Thyroid gland (tissue), 4 donors: ENCODE measurements around the gene MRPL9. TPM values are rescaled to one million over a fixed set of nuclear protein-coding genes. Genes with fewer than 3 reads are reported as not detected.
A peak's percentile ranks its signal among the peaks of the same experiment; 100 is the strongest.

Experiments
- DNase-seq, 2 donors: peaks; one replicate each; pipeline ENCODE4 v3.0.0-alpha.2; 2019
- H3K27ac ChIP-seq, 3 donors: fragments of 200-600 bp; sonication (generic); 1 replicate in 2 of 3; 2 replicates in 1 of 3; pipeline ENCODE4 v1.5.1; 2016 to 2019; ENCODE audit warnings: mild to moderate bottlenecking in 1 of 3, moderate library complexity in 1 of 3
- H3K27me3 ChIP-seq: fragments of 200-600 bp; sonication (generic); one replicate; pipeline ENCODE4 v1.5.1; 2019
- H3K36me3 ChIP-seq, 2 donors: fragments of 200-600 bp; sonication (generic); one replicate each; pipeline ENCODE4 v1.5.1; 2016 to 2019
- H3K4me1 ChIP-seq, 2 donors: fragments of 200-600 bp; sonication (generic); one replicate each; pipeline ENCODE4 v1.5.1; 2017 to 2019
- H3K4me3 ChIP-seq, 3 donors: fragments of 200-600 bp; sonication (generic); replicated peaks in 1 of 3; 1 replicate in 2 of 3; 2 replicates in 1 of 3; pipeline ENCODE4 v1.5.1; 2016; ENCODE audit warnings: mild to moderate bottlenecking in 1 of 3
- H3K9me3 ChIP-seq: fragments of 200-600 bp; sonication (generic); one replicate; pipeline ENCODE4 v1.5.1; 2017
- POLR2A ChIP-seq, 2 donors: fragments of 450-650 bp; IDR thresholded peaks; one replicate each; pipeline ENCODE4 v1.6.1; 2017; ENCODE audit warnings: antibody characterized with exemption in 2 of 2, mild to moderate bottlenecking in 2 of 2, moderate library complexity in 1 of 2
- WGBS, 2 donors: methylation state at CpG; one replicate each; pipeline ENCODE4 v1.1.5; 2017; 5-methylcytosine and 5-hydroxymethylcytosine counted together
- intact Hi-C: fragments of 100-400 bp; cut with DNase I; formaldehyde crosslinking; loops from one replicate; pipeline ENCODE4 v1.15.1; 2023
- total RNA-seq, 4 donors: library from RNA; depleted of rRNA; stranded (reverse); fragments of >200 nt; gene quantifications; one replicate each; pipeline ENCODE4 v1.2.3, GENCODE V29; 2016
- TF ChIP-seq, protein P1 (sequence below), 6 experiments: fragments of 200-600 bp in 3 of 6; fragments of 450-650 bp in 3 of 6; sonication (generic) in 3 of 6; IDR thresholded peaks; one replicate each; pipeline ENCODE4 v1.5.1; 2016 to 2019; ENCODE audit warnings: antibody characterized with exemption in 6 of 6, mild to moderate bottlenecking in 2 of 6, inconsistent platforms in 1 of 6, moderate library complexity in 1 of 6

MRPL9 gene
- total RNA-seq, 4 donors from 2014 or later, result 57.2 to 66.5 (median 61.8) TPM

DNA sequence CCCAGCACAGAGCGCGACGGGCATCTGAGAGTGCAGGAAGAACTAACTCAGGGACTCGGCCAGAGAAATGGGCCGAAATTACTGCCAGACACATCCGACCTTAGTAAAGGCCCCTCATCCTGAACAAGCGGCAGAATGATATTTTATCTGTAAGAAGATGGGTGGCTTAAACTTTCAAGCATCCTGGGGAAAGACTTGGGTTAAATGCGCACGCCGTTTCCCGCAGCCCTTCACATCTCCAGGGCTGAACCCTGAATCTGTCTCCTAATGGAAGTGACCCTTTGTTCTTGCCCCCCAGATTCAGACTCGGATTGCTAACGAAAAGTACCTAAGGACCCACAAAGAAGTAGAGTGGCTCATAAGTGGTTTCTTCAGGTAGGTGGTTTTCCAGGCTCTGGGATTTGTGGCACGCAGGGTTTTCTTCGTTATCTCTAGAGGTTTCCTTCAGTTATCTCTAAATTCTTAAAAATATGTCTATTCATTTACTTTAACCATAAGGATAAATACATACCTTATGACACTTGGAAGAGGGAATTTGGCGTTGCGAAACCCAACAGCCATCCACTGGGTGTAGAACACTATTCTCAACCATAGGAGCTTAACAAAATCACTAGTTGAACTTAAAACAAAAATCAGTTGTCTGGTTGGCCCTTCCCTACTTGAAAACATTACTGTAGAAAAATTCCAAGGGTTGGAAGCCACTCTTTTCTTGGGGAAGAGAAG is 41.3 kb downstream of the MRPL9 start:
- Histone ChIP-seq H3K4me3 (peak overlapping the region in 1 of 3 donors; percentile 25), H3K4me1 (peaks cover 6 to 24% of the 10 kb centered on the region in 2 donors), H3K9me3 (no peaks in the 10 kb centered on the region), H3K27ac (no peak overlapping the region), H3K27me3 (peaks cover 4% of the 10 kb centered on the region), H3K36me3 (no peaks in the 10 kb centered on the region)
- intact Hi-C loops, result no loop called here
- no peak for TF ChIP-seq POLR2A (IDR thresholded peaks at IDR 0.05)
- TF ChIP-seq, protein P1, sequence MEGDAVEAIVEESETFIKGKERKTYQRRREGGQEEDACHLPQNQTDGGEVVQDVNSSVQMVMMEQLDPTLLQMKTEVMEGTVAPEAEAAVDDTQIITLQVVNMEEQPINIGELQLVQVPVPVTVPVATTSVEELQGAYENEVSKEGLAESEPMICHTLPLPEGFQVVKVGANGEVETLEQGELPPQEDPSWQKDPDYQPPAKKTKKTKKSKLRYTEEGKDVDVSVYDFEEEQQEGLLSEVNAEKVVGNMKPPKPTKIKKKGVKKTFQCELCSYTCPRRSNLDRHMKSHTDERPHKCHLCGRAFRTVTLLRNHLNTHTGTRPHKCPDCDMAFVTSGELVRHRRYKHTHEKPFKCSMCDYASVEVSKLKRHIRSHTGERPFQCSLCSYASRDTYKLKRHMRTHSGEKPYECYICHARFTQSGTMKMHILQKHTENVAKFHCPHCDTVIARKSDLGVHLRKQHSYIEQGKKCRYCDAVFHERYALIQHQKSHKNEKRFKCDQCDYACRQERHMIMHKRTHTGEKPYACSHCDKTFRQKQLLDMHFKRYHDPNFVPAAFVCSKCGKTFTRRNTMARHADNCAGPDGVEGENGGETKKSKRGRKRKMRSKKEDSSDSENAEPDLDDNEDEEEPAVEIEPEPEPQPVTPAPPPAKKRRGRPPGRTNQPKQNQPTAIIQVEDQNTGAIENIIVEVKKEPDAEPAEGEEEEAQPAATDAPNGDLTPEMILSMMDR (IDR thresholded peaks at IDR 0.05), result no peak
- WGBS, 2 donors, result 24 to 32% methylated on average over 14 to 17 of the region's 17 CpGs
- DNase-seq, result no peak

DNA sequence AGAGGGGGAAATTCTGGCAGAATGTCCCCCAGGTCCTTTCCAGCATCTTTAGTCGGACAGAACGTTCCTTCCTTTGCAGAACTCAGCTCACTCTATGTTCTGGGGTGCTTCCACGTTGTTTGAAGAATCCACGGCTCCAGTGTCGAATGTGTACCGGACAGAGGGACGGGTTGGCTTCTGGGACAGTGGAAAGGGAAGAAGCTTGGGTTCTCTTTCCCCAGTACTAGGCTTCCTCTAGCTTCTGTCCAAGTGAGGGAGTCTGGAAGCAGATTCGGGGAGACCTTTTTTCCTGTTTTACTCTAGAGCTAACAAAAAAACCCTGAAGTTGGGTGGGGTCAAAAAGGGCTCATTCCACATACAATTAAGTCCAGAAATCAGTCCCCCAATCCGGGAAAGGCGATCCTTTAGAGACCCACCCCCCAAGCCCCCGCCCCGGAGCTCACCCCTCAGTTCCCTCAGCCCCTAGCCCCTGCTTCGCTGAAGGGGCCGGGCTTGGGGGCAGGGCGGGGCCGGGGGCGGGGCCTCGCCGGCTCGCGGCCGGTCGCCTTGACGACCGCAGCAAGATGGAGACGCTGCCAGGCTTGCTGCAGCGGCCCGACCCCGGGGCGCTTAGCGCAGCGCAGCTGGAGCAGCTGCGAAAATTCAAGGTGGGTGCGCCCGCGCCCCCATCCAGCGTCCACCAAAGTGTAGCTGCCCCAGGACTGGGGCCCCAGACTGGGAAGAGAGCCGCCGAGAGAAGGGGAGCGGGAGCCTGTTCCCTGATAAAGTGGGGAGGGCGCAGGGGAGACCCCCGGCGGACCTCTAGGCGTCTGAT is 42.1 kb downstream of the MRPL9 start, which contains the start of gene RIIAD1:
Gene RIIAD1 (plus strand): TSS at position 549 of the 814 bp plus-strand sequence. CDS start 15 bp downstream, at position 564.
- 14 to 28% methylated on average over 10 to 19 of the region's 44 CpGs for WGBS, 2 donors
- H3K9me3 ChIP-seq, result no peaks in the 10 kb centered on the region
- TF ChIP-seq POLR2A (IDR thresholded peaks at IDR 0.05), result no peak
- TF ChIP-seq, protein P1 (IDR thresholded peaks at IDR 0.05), result no peak
- peak within 1 kb of the TSS in 1 of 3 donors; percentile 25 for H3K4me3 ChIP-seq
- intact Hi-C loops, result no loop called here
- H3K4me1 ChIP-seq, result peaks cover 6 to 29% of the 10 kb centered on the region in 2 donors
- peak within 1 kb of the TSS in 1 of 3 donors; percentile 15 for H3K27ac ChIP-seq
- no peak for DNase-seq
- peaks cover 7% of the 10 kb centered on the region for H3K27me3 ChIP-seq
- no peaks in the 10 kb centered on the region for H3K36me3 ChIP-seq

- peaks cover 12% of the 10 kb centered on the region for H3K27me3 ChIP-seq
- H3K36me3 ChIP-seq, result no peaks in the 10 kb centered on the region
- H3K9me3 ChIP-seq, result no peaks in the 10 kb centered on the region
- no peak for DNase-seq
- H3K4me1 ChIP-seq, result peaks cover 6 to 29% of the 10 kb centered on the region in 2 donors
- whole genome bisulfite sequencing, 2 donors, result 42 to 47% methylated on average over 5 of the region's 5 CpGs
- peak overlapping the region in 1 of 3 donors; percentile 25 for H3K4me3 ChIP-seq
- intact Hi-C loops, result no loop called here
- no peak overlapping the region for H3K27ac ChIP-seq
- TF ChIP-seq, protein P1 (IDR thresholded peaks at IDR 0.05), result no peak
- TF ChIP-seq POLR2A (IDR thresholded peaks at IDR 0.05), result no peak
Measured at GRCh38 chr1:151720554-151720953, 42.7 kb downstream of the MRPL9 start.

GRCh38 chr1:151720125-151720524 is 43.2 kb downstream of the MRPL9 start:
- DNase-seq, result no peak
- Histone ChIP-seq H3K27me3 (peaks cover 12% of the 10 kb centered on the region), H3K27ac (no peak overlapping the region), H3K36me3 (no peaks in the 10 kb centered on the region), H3K4me3 (no peak overlapping the region), H3K9me3 (no peaks in the 10 kb centered on the region), H3K4me1 (peaks cover 6 to 29% of the 10 kb centered on the region in 2 donors)
- intact Hi-C loops, result no loop called here
- TF ChIP-seq, protein P1 (IDR thresholded peaks at IDR 0.05), result no peak
- TF ChIP-seq POLR2A (IDR thresholded peaks at IDR 0.05), result no peak
- WGBS, 2 donors, result 32 to 50% methylated on average over 1 of the region's 1 CpG
